Tibial nerve (tissue), 4 donors: ENCODE results near the gene WTAP. TPM values are rescaled to one million over a fixed set of nuclear protein-coding genes. Genes with fewer than 3 reads are reported as not detected.
A peak's percentile ranks its signal among the peaks of the same experiment; 100 is the strongest.
"Not testable (repeated sequence)": the region's sequence is repeated elsewhere in the genome, so short reads cannot be mapped to it uniquely, and the experiment has no call there.

Experiments used
- DNase-seq, 2 donors: peaks; one replicate each; pipeline ENCODE4 v3.0.0-alpha.2; 2019; ENCODE audit warnings: low spot score in 2 of 2
- H3K27ac ChIP-seq, 4 donors: fragments of 200-600 bp; sonication (generic) in 3 of 4; one replicate each; pipeline ENCODE4 v1.5.1; 2017 to 2019; ENCODE audit warnings: mild to moderate bottlenecking in 1 of 4
- H3K27me3 ChIP-seq, 2 donors: fragments of 200-600 bp; sonication (generic) in 1 of 2; one replicate each; pipeline versions ENCODE4 v1.5.1 to v1.6.0; 2017 to 2019
- H3K36me3 ChIP-seq, 3 donors: fragments of 200-600 bp; sonication (generic); one replicate each; pipeline ENCODE4 v1.5.1; 2018 to 2019
- H3K4me1 ChIP-seq, 4 donors: fragments of 200-600 bp; sonication (generic) in 3 of 4; one replicate each; pipeline ENCODE4 v1.5.1; 2017 to 2019
- H3K4me3 ChIP-seq, 4 donors: fragments of 200-600 bp; sonication (generic) in 3 of 4; one replicate each; pipeline ENCODE4 v1.5.1; 2017 to 2019; ENCODE audit warnings: mild to moderate bottlenecking in 1 of 4, moderate library complexity in 1 of 4
- H3K9me3 ChIP-seq, 4 donors: fragments of 200-600 bp; sonication (generic) in 3 of 4; one replicate each; pipeline ENCODE4 v1.5.1; 2017 to 2019
- EP300 ChIP-seq, 2 donors: sonication (generic); formaldehyde crosslinking; IDR thresholded peaks; one replicate each; pipeline ENCODE4 v1.6.1; 2017; ENCODE audit warnings: antibody characterized with exemption in 2 of 2, mild to moderate bottlenecking in 1 of 2
- POLR2A ChIP-seq, 2 donors: fragments of 450-650 bp; IDR thresholded peaks; one replicate each; pipeline ENCODE4 v1.6.1; 2017; ENCODE audit warnings: antibody characterized with exemption in 2 of 2, mild to moderate bottlenecking in 2 of 2, moderate library complexity in 2 of 2
- WGBS, 2 donors: methylation state at CpG; one replicate each; pipeline ENCODE4 v1.1.5; 2018; 5-methylcytosine and 5-hydroxymethylcytosine counted together
- total RNA-seq, 4 donors: library from RNA; depleted of rRNA; stranded (reverse); fragments of >200 nt; gene quantifications; one replicate each; pipeline ENCODE4 v1.1.0, GENCODE V29; 2016
- TF ChIP-seq, protein P1 (sequence below), 5 experiments: fragments of 200-600 bp in 3 of 5; fragments of 450-650 bp in 2 of 5; sonication (generic) in 3 of 5; IDR thresholded peaks; one replicate each; pipeline ENCODE4 v1.5.1; 2016 to 2019; ENCODE audit warnings: antibody characterized with exemption in 5 of 5, mild to moderate bottlenecking in 3 of 5, moderate library complexity in 2 of 5

Gene WTAP
- total RNA-seq, 4 donors from 2014 or later = 69.3 to 81.4 (median 78.0) TPM

DNA sequence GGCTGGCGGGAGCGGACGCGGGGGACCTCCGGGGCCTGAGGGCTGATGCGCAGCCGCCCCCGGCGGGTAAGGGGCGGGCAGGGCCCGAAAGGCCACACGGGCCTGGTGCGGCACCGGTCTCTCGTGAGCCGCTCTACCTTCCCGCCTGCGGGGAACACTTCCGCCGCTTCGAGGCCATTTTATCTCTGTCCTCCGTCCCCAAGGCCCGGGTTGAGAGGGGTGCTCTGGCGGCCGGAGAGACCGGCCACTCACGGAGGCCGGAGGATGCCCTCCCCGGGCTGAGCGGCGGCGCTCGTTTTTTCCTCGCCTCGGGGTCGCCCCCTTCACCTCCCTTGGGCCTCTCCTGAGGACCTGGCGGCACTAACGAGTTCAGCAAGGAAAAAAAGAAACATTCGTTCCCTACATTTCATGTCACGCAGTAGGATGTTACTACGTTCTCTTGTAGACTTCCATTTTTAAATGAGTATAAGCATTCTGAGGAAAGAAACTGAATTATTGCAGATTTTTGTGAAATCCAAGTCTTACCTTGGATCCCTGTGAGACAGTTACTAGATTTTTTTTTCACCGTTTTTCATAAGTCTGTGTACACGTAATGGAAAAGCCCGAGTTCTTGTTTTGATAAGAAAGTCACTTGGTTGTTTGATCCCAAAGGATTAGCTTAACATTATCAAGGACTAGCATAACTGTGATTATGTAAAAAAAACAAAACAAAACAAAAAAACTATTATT, 575 bp downstream of the WTAP start:
- no peaks in the 10 kb centered on the region for H3K9me3 ChIP-seq
- peak overlapping the region; percentile 98 to 100 (median 99) for H3K27ac ChIP-seq
- no peaks in the 10 kb centered on the region for H3K27me3 ChIP-seq
- TF ChIP-seq EP300 (IDR thresholded peaks at IDR 0.05) (peak in 1 of 2 donors; percentile 21), POLR2A (IDR thresholded peaks at IDR 0.05) (no peak)
- H3K4me3 ChIP-seq = peak overlapping the region; percentile 75 to 96 (median 84)
- H3K4me1 ChIP-seq = peaks cover 0 to 59% (median 34%) of the 10 kb centered on the region in 4 donors
- no peaks in the 10 kb centered on the region for H3K36me3 ChIP-seq
- no peak for DNase-seq
- 0 to 1% methylated on average over 23 to 32 of the region's 44 CpGs for WGBS, 2 donors

DNA sequence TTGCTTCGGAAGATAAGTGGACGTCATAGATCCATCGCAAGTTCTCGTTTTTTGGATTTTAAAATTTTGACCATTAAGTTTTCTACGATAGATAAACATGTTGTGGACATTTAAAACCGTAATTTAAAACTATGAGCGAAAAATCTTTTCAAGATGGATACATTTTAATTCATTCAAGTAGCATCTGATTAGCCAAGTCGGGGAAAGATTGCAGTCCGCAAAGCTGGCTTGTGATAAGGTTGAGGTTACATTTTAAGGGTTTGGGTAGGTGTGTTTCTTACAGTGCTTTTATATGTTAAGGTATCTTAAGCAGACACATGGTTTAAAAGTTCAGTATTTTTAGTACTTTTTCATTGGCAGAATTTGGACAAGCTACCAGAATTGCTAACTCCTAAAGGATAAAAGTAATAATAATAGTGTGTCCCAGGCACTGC, 1.2 kb downstream of the WTAP start:
- DNase-seq = no peak
- H3K27me3 ChIP-seq = no peaks in the 10 kb centered on the region
- H3K9me3 ChIP-seq = no peaks in the 10 kb centered on the region
- H3K4me1 ChIP-seq = peaks cover 0 to 64% (median 34%) of the 10 kb centered on the region in 4 donors
- H3K36me3 ChIP-seq = no peaks in the 10 kb centered on the region
- WGBS, 2 donors = 2 to 3% methylated on average over 9 of the region's 9 CpGs
- H3K27ac ChIP-seq = peak overlapping the region; percentile 98 to 100 (median 99)
- TF ChIP-seq POLR2A (IDR thresholded peaks at IDR 0.05) (no peak), EP300 (IDR thresholded peaks at IDR 0.05) (no peak)
- TF ChIP-seq, protein P1, sequence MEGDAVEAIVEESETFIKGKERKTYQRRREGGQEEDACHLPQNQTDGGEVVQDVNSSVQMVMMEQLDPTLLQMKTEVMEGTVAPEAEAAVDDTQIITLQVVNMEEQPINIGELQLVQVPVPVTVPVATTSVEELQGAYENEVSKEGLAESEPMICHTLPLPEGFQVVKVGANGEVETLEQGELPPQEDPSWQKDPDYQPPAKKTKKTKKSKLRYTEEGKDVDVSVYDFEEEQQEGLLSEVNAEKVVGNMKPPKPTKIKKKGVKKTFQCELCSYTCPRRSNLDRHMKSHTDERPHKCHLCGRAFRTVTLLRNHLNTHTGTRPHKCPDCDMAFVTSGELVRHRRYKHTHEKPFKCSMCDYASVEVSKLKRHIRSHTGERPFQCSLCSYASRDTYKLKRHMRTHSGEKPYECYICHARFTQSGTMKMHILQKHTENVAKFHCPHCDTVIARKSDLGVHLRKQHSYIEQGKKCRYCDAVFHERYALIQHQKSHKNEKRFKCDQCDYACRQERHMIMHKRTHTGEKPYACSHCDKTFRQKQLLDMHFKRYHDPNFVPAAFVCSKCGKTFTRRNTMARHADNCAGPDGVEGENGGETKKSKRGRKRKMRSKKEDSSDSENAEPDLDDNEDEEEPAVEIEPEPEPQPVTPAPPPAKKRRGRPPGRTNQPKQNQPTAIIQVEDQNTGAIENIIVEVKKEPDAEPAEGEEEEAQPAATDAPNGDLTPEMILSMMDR (IDR thresholded peaks at IDR 0.05) = no peak
- H3K4me3 ChIP-seq = peak overlapping the region; percentile 75 to 96 (median 84)

DNA sequence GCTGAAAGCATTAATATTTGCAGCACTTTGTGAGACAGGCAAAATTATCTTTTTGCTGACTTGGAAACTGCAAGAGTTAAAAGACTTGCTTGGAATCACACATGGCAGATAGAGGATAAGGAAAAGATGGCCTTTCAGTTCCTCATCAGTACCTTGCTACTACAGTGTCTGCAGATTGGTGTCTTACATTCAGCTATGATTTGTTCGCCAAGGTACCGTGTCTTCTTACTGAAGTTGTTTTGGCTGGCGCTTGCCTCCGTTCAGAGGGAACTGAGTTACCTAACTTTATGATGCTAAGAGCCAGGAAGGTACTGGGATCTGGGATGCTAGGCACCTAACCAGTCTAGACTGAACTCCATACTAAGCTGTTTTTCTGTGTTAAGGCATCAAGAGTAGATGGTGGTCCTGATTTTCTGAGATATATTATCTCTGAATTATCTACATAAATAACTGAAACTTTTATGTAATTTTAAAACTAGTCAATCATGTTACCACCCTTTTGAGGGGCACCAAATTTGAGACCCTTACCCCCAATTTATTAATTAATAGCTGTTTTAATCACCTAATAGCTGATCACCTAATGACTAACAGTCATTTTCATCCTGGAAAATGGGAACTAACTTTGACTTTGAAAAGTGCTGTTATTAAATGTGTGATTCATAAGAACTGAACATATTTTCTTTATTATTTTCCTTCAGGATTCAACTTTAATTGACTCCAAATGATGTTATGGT, 2.5 kb downstream of the WTAP start:
- peak overlapping the region in 3 of 4 donors; percentile 5 to 87 (median 81) for H3K4me3 ChIP-seq
- H3K27ac ChIP-seq = peak overlapping the region in 2 of 4 donors; percentile 98 to 100
- no peaks in the 10 kb centered on the region for H3K9me3 ChIP-seq
- TF ChIP-seq EP300 (IDR thresholded peaks at IDR 0.05) (no peak), POLR2A (IDR thresholded peaks at IDR 0.05) (no peak)
- TF ChIP-seq, protein P1 (IDR thresholded peaks at IDR 0.05) = no peak
- no peaks in the 10 kb centered on the region for H3K36me3 ChIP-seq
- H3K27me3 ChIP-seq = no peaks in the 10 kb centered on the region
- DNase-seq = no peak
- H3K4me1 ChIP-seq = peaks cover 0 to 70% (median 34%) of the 10 kb centered on the region in 4 donors
- WGBS, 2 donors = 37 to 43% methylated on average over 4 of the region's 4 CpGs

DNA sequence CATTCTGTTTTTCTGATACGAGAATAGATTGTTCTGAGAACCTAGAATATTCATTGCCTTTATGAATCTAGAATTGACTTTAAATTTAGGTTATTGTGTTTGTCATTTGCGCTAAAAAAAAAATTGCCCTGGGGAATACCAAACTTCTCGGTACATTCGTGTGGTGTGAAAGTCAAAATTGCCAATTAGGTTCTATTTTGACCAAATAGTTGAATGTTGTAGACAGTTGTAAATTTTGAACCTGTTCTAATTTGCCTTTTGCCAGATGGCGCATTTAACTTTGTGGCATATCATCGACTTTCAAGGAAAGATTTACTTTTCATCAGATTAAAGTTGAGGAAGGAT, 3.0 kb downstream of the WTAP start:
- Histone ChIP-seq H3K27me3 (no peaks in the 10 kb centered on the region), H3K9me3 (no peaks in the 10 kb centered on the region), H3K4me1 (peaks cover 0 to 70% (median 32%) of the 10 kb centered on the region in 4 donors), H3K27ac (peak overlapping the region in 1 of 4 donors; percentile 15), H3K36me3 (no peaks in the 10 kb centered on the region), H3K4me3 (peak overlapping the region in 1 of 4 donors; percentile 81)
- TF ChIP-seq, protein P1 (IDR thresholded peaks at IDR 0.05) = no peak
- TF ChIP-seq POLR2A (IDR thresholded peaks at IDR 0.05) (no peak), EP300 (IDR thresholded peaks at IDR 0.05) (no peak)
- no peak for DNase-seq
- WGBS, 2 donors = 72 to 73% methylated on average over 6 of the region's 6 CpGs

DNA sequence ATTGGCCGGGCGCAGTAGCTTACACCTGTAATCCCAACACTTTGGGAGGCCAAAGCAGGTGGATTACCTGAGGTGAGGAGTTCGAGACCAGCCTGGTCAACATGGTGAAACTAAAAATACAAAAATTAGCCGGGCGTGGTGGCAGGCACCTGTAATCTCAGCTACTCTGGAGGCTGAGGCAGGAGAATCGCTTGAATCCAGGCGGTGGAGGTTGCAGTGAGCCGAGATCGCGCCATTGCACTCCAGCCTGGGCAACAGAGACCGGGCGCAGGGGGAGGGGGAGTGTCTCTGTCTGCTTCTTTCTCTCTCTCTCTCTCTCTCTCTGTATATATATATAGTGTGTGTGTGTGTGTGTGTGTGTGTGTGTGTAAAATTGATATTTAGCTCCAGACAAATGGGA, 5.2 kb downstream of the WTAP start:
- H3K4me1 ChIP-seq = peaks cover 0 to 82% (median 25%) of the 10 kb centered on the region in 4 donors
- H3K27me3 ChIP-seq, H3K9me3 ChIP-seq, H3K27ac ChIP-seq, H3K36me3 ChIP-seq, H3K4me3 ChIP-seq, DNase-seq: not testable (repeated sequence)
- WGBS, 2 donors = 93% methylated on average over 12 of the region's 12 CpGs

DNA sequence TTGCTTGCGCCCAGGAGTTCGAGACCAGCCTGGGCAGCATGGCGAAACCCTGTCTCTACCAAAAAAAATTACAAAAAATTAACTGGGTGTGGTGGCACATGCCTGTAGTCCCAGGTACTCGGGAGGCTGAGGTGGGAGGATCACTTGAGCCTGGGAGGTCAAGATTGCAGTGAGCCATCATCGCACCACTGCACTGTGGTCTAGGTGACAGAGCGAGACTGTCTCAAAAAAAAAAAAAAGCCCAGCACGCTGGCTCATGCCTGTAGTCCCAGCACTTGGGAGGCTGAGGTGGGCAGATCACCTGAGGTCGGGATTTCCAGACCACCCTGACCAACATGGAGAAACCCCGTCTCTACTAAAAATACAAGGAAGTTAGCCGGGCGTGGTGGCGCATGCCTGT, 6.1 kb downstream of the WTAP start:
- H3K27ac ChIP-seq, H3K9me3 ChIP-seq, H3K36me3 ChIP-seq, H3K4me3 ChIP-seq, H3K27me3 ChIP-seq, DNase-seq: not testable (repeated sequence)
- peaks cover 0 to 90% (median 25%) of the 10 kb centered on the region in 4 donors for H3K4me1 ChIP-seq
- WGBS, 2 donors = 96 to 97% methylated on average over 12 of the region's 12 CpGs
